ENCODE measurements around the gene WIPI1.

- TF ChIP-seq, protein P1, sequence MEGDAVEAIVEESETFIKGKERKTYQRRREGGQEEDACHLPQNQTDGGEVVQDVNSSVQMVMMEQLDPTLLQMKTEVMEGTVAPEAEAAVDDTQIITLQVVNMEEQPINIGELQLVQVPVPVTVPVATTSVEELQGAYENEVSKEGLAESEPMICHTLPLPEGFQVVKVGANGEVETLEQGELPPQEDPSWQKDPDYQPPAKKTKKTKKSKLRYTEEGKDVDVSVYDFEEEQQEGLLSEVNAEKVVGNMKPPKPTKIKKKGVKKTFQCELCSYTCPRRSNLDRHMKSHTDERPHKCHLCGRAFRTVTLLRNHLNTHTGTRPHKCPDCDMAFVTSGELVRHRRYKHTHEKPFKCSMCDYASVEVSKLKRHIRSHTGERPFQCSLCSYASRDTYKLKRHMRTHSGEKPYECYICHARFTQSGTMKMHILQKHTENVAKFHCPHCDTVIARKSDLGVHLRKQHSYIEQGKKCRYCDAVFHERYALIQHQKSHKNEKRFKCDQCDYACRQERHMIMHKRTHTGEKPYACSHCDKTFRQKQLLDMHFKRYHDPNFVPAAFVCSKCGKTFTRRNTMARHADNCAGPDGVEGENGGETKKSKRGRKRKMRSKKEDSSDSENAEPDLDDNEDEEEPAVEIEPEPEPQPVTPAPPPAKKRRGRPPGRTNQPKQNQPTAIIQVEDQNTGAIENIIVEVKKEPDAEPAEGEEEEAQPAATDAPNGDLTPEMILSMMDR (IDR thresholded peaks at IDR 0.05) = no peak
- TF ChIP-seq POLR2A (IDR thresholded peaks at IDR 0.05) (no peak), EP300 (IDR thresholded peaks at IDR 0.05; ENCODE audit: low read depth) (no peak)
Measured at GRCh38 chr17:68422821-68423220, 34.5 kb downstream of the WIPI1 start.
